H1 (cell line): ENCODE measurements around the gene DENND1A. TPM values are rescaled to one million over a fixed set of nuclear protein-coding genes. Genes with fewer than 3 reads are reported as not detected.

Experiments
- CTCF ChIA-PET: fragments of 300-600 bp; sonication (Branson Sonifier 250); formaldehyde crosslinking; loops from one replicate; lab custom pipeline; 2021; ENCODE audit not compliant: partially characterized antibody; lab: Charles Lee
- POLR2A ChIA-PET: fragments of 300-600 bp; sonication (Branson Sonifier 250); formaldehyde crosslinking; loops from one replicate; lab custom pipeline; 2021; ENCODE audit warnings: inconsistent platforms; ENCODE audit not compliant: partially characterized antibody; lab: Charles Lee
- DNase-seq, 2 experiments: peaks; one replicate each; pipeline versions ENCODE4 v3.0.0 to v3.0.0-alpha.2; 2010 to 2022; ENCODE audit warnings: low spot score in 2 of 2, low read depth in 1 of 2, mixed read lengths in 1 of 2
- FAIRE-seq: peaks from 2 replicates; lab custom pipeline; 2011; peaks lifted over from hg19 to GRCh38; lab: Jason Lieb, UNC
- H2AFZ ChIP-seq: 2 replicates; pipeline ENCODE4 v1.8.1; 2012; ENCODE audit warnings: low read length, inconsistent platforms
- H2AK5ac ChIP-seq: 2 replicates; pipeline ENCODE4 v1.6.1; 2013; ENCODE audit warnings: low read depth, low read length
- H2BK120ac ChIP-seq: replicated peaks from 2 replicates; pipeline ENCODE3; 2013; ENCODE audit warnings: low read depth, low read length, inconsistent platforms
- H2BK12ac ChIP-seq: 2 replicates; pipeline ENCODE4 v1.6.1; 2013; ENCODE audit warnings: low read depth, low read length
- H2BK15ac ChIP-seq: 2 replicates; pipeline ENCODE4 v1.6.1; 2013; ENCODE audit warnings: low read length
- H2BK20ac ChIP-seq: 2 replicates; pipeline ENCODE4 v1.6.1; 2013; ENCODE audit warnings: low read length
- H2BK5ac ChIP-seq: 2 replicates; pipeline ENCODE4 v1.6.1; 2013; ENCODE audit warnings: low read depth, low read length
- H3K14ac ChIP-seq: 2 replicates; pipeline ENCODE4 v1.6.1; 2013; ENCODE audit warnings: inconsistent platforms; ENCODE audit not compliant: insufficient read length
- H3K18ac ChIP-seq: 2 replicates; pipeline ENCODE4 v1.6.1; 2013; ENCODE audit warnings: low read length; ENCODE audit errors: extremely low read depth
- H3K23ac ChIP-seq: 2 replicates; pipeline ENCODE4 v1.6.1; 2013; ENCODE audit warnings: inconsistent platforms; ENCODE audit not compliant: insufficient read length
- H3K23me2 ChIP-seq: 2 replicates; pipeline ENCODE4 v1.6.1; 2013; ENCODE audit warnings: low read depth, low read length
- H3K27ac ChIP-seq: 2 replicates; pipeline ENCODE4 v1.6.1; 2011; ENCODE audit warnings: low read depth, low read length, inconsistent platforms
- H3K27me3 ChIP-seq, 4 experiments: replicated peaks in 1 of 4; 1 replicate in 1 of 4; 2 replicates in 3 of 4; pipeline versions ENCODE4 v1.6.1 to v1.8.1; 2011 to 2013; ENCODE audit warnings: low read length in 3 of 4, mild to moderate bottlenecking in 3 of 4, inconsistent platforms in 2 of 4, mixed read lengths in 2 of 4, moderate library complexity in 1 of 4; ENCODE audit not compliant: control insufficient read depth in 3 of 4, insufficient read depth in 3 of 4; ENCODE audit errors: extremely low read depth in 1 of 4
- H3K36me3 ChIP-seq, 4 experiments: 2 replicates each; pipeline versions ENCODE4 v1.6.1 to v1.8.1; 2011 to 2013; ENCODE audit warnings: mild to moderate bottlenecking in 4 of 4, low read length in 3 of 4, moderate library complexity in 2 of 4, control low read depth in 1 of 4, inconsistent platforms in 1 of 4; ENCODE audit not compliant: insufficient read depth in 4 of 4, control insufficient read depth in 2 of 4
- H3K4ac ChIP-seq: replicated peaks from 2 replicates; pipeline ENCODE3; 2013; ENCODE audit warnings: low read length, low read depth, mixed read lengths, inconsistent platforms; ENCODE audit not compliant: insufficient read length
- H3K4me1 ChIP-seq, 4 experiments: replicated peaks in 1 of 4; 1 replicate in 1 of 4; 2 replicates in 3 of 4; pipeline versions ENCODE4 v1.6.1 to v1.8.1; 2011 to 2013; ENCODE audit warnings: low read length in 3 of 4, inconsistent platforms in 2 of 4, mixed read lengths in 1 of 4; ENCODE audit not compliant: insufficient read depth in 4 of 4, control insufficient read depth in 3 of 4
- H3K4me2 ChIP-seq, 2 experiments: 2 replicates each; pipeline versions ENCODE4 v1.6.1 to v1.8.1; 2011 to 2013; ENCODE audit warnings: low read depth in 2 of 2, low read length in 2 of 2, control low read depth in 1 of 2, inconsistent platforms in 1 of 2, mild to moderate bottlenecking in 1 of 2; ENCODE audit not compliant: insufficient read depth in 1 of 2
- H3K4me3 ChIP-seq, 4 experiments: fragments of 200-600, 300-600 bp in 1 of 4; sonication (generic), shearing (Covaris generic), sonication (Bioruptor Twin) in 1 of 4; 2 replicates each; pipeline versions ENCODE4 v1.5.1 to v1.8.1; 2011 to 2016; ENCODE audit warnings: low read length in 4 of 4, low read depth in 3 of 4, control low read depth in 2 of 4, inconsistent platforms in 2 of 4, mild to moderate bottlenecking in 2 of 4, mixed read lengths in 1 of 4, moderate library complexity in 1 of 4; ENCODE audit not compliant: insufficient read depth in 2 of 4; ENCODE audit errors: extremely low read depth in 1 of 4
- H3K56ac ChIP-seq: replicated peaks from 2 replicates; pipeline ENCODE3; 2013; ENCODE audit warnings: low read depth, mild to moderate bottlenecking, mixed read lengths, low read length, inconsistent platforms; ENCODE audit not compliant: insufficient read length
- H3K79me1 ChIP-seq: 2 replicates; pipeline ENCODE4 v1.6.1; 2013; ENCODE audit warnings: low read depth, low read length, control low read depth
- H3K79me2 ChIP-seq, 2 experiments: 2 replicates each; pipeline versions ENCODE4 v1.6.1 to v1.8.1; 2012 to 2013; ENCODE audit warnings: low read length in 2 of 2, mild to moderate bottlenecking in 2 of 2, inconsistent platforms in 1 of 2; ENCODE audit not compliant: insufficient read depth in 2 of 2, control insufficient read depth in 1 of 2
- H3K9ac ChIP-seq, 4 experiments: replicated peaks in 1 of 4; 1 replicate in 1 of 4; 2 replicates in 3 of 4; pipeline versions ENCODE4 v1.6.1 to v1.8.1; 2011 to 2013; ENCODE audit warnings: low read depth in 3 of 4, low read length in 3 of 4, control low read depth in 2 of 4, mild to moderate bottlenecking in 2 of 4, moderate library complexity in 2 of 4, inconsistent platforms in 1 of 4; ENCODE audit errors: extremely low read depth in 1 of 4
- H3K9me3 ChIP-seq, 2 experiments: 2 replicates each; pipeline versions ENCODE4 v1.6.1 to v1.8.1; 2012 to 2013; ENCODE audit warnings: mild to moderate bottlenecking in 2 of 2, moderate library complexity in 2 of 2, control low read depth in 1 of 2, inconsistent platforms in 1 of 2, low read depth in 1 of 2, low read length in 1 of 2, mixed read lengths in 1 of 2; ENCODE audit not compliant: insufficient read depth in 2 of 2
- H4K20me1 ChIP-seq, 2 experiments: replicated peaks in 1 of 2; 2 replicates each; pipeline versions ENCODE3 to v1.8.1; 2011 to 2013; ENCODE audit warnings: inconsistent platforms in 2 of 2, low read length in 2 of 2, mild to moderate bottlenecking in 1 of 2; ENCODE audit not compliant: insufficient read depth in 2 of 2, control insufficient read depth in 1 of 2
- H4K5ac ChIP-seq: 2 replicates; pipeline ENCODE4 v1.6.1; 2013; ENCODE audit warnings: low read length, low read depth, mixed read lengths, inconsistent platforms; ENCODE audit not compliant: insufficient read length
- H4K8ac ChIP-seq: 2 replicates; pipeline ENCODE4 v1.8.0; 2013; ENCODE audit warnings: mild to moderate bottlenecking, moderate library complexity, low read length, inconsistent platforms; ENCODE audit not compliant: insufficient read depth; ENCODE audit errors: extremely low read depth
- H4K91ac ChIP-seq: replicated peaks from 2 replicates; pipeline ENCODE3; 2013; ENCODE audit warnings: low read length, mixed read lengths, inconsistent platforms; ENCODE audit not compliant: insufficient read length
- CHD2 ChIP-seq: IDR thresholded peaks from 2 replicates; pipeline ENCODE4 v1.6.1; 2012; ENCODE audit warnings: low read length, improper control_type of control experiment
- EGR1 ChIP-seq: IDR thresholded peaks from 2 replicates; pipeline ENCODE4 v1.6.1; 2011; ENCODE audit warnings: low read depth, low read length, borderline replicate concordance
- JUND ChIP-seq: IDR thresholded peaks from 2 replicates; pipeline ENCODE4 v1.6.1; 2011; ENCODE audit warnings: mild to moderate bottlenecking, improper control_type of control experiment, low read length
- KDM1A ChIP-seq: fragments of 200-600, 300-600 bp; sonication (generic); IDR thresholded peaks from 2 replicates; pipeline ENCODE4 v1.7.1; 2016; ENCODE audit warnings: mild to moderate bottlenecking, low read length, borderline replicate concordance
- PHF8 ChIP-seq: fragments of 200-600 bp; sonication (generic); conservative IDR thresholded peaks from 2 replicates; pipeline ENCODE4 v1.7.1; 2012; ENCODE audit warnings: low read depth, mild to moderate bottlenecking, inconsistent platforms, low read length, moderate library complexity
- POLR2A ChIP-seq, 2 experiments: IDR thresholded peaks; 1 replicate in 1 of 2; 2 replicates in 1 of 2; pipeline ENCODE4 v1.6.1; 2011; ENCODE audit warnings: low read depth in 2 of 2, low read length in 2 of 2, mild to moderate bottlenecking in 2 of 2; ENCODE audit errors: control extremely low read depth in 1 of 2
- TAF7 ChIP-seq: optimal IDR thresholded peaks from 2 replicates; pipeline ENCODE3; 2011; ENCODE audit warnings: low read depth, mild to moderate bottlenecking, inconsistent platforms, low read length, moderate library complexity, borderline replicate concordance
- TBP ChIP-seq: IDR thresholded peaks from 2 replicates; pipeline ENCODE4 v1.6.1; 2011; ENCODE audit warnings: low read depth, low read length, improper control_type of control experiment
- TCF12 ChIP-seq: IDR thresholded peaks from 2 replicates; pipeline ENCODE4 v1.6.1; 2011; ENCODE audit warnings: low read depth, mild to moderate bottlenecking, low read length
- TEAD4 ChIP-seq: IDR thresholded peaks from 2 replicates; pipeline ENCODE4 v1.6.1; 2012; ENCODE audit warnings: low read depth, low read length, inconsistent platforms, mixed read lengths
- USF2 ChIP-seq: IDR thresholded peaks from 2 replicates; pipeline ENCODE4 v1.6.1; 2011; ENCODE audit warnings: low read length, improper control_type of control experiment
- polyA plus RNA-seq, 7 experiments: library from polyadenylated mRNA; depleted of rRNA in 3 of 7; stranded (reverse) in 5 of 7; unstranded in 2 of 7; fragments of >200 nt in 5 of 7; fragments of 200-250 nt in 2 of 7; gene quantifications; 1 replicate in 5 of 7; 2 replicates in 1 of 7; 4 replicates in 1 of 7; pipeline versions ENCODE4 v1.2.1 to v1.2.3, GENCODE V29; 2011 to 2013; ENCODE audit warnings: missing spikeins in 2 of 7, mixed read lengths in 2 of 7
- total RNA-seq: library from RNA; stranded (reverse); fragmentation: NEBNext Ultra II Directional; extraction: Animal tissue kit (Norgen Biotek cat#: 25700); gene quantifications from 2 replicates; pipeline ENCODE4 v1.2.1, GENCODE V29; 2021
- TF ChIP-seq, protein P1 (sequence below): IDR thresholded peaks from 2 replicates; pipeline ENCODE4 v1.6.1; 2011; ENCODE audit warnings: low read depth, mild to moderate bottlenecking, low read length; ENCODE audit not compliant: insufficient read depth

DENND1A gene
- total and polyA plus RNA-seq, 2 of the 8 experiments (the other 6 are each of a cell fraction or from before 2014, with no cell fraction given) = 24.1 to 26.4 TPM

DNA sequence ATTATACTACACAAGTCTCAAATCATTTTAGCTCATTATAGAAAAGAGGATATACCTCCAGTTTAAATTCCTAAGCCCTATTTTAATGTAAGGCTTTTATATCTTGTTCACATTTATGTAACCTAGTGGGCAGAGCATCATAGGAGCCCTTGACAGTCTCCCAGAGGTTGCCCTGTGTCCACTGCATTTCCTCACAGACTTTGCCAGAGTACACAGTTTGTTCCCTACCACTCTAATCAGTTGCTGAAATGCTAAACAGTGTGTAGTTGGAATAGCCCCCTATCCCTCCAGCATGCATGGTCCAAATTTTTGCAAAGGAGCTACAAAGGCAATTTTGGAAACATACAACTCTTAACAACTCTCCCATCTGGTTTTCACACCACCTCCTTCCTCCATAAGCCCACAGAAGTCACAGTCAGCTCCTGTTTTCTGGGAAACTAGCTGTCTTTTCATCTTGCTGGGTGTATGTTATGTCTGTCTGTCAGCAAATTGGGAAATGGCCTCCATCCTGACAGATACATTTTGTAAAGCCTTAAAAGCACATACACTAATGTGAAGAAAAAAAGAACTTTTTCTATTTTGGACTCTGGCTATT is 212.2 kb downstream of the DENND1A start:
- Histone ChIP-seq H3K56ac (no peak overlapping the region), H3K27me3 (no peaks in the 10 kb centered on the region), H3K4me3 (no peak overlapping the region), H3K4ac (no peak overlapping the region), H2AK5ac (no peak overlapping the region), H4K5ac (no peak overlapping the region), H3K79me1 (no peaks in the 10 kb centered on the region), H2BK120ac (no peak overlapping the region), H4K20me1 (no peaks in the 10 kb centered on the region), H3K23me2 (no peaks in the 10 kb centered on the region), H2BK20ac (no peak overlapping the region), H4K91ac (no peak overlapping the region), H2BK12ac (no peak overlapping the region), H2AFZ (no peak overlapping the region), H3K9me3 (peaks cover 8 to 11% of the 10 kb centered on the region in 2 experiments), H3K18ac (no peak overlapping the region), H3K9ac (no peak overlapping the region), H3K4me2 (no peak overlapping the region), H3K4me1 (no peaks in the 10 kb centered on the region), H3K79me2 (no peaks in the 10 kb centered on the region; a peak in 2 of 4 replicates), H2BK5ac (no peak overlapping the region), H3K36me3 (peaks cover 0 to 6% (median 0%) of the 10 kb centered on the region in 4 experiments; a peak in 2 of 8 replicates), H3K14ac (no peak overlapping the region), H4K8ac (no peak overlapping the region), H3K23ac (no peak overlapping the region), H2BK15ac (no peak overlapping the region), H3K27ac (no peak overlapping the region)
- no peak for FAIRE-seq
- ChIA-PET CTCF (no interaction called here), POLR2A (interaction anchor here (0.9 kb wide), 1 partner anchor 11 kb away, joined by 3 read pairs; no protein-coding TSS in a partner anchor)
- TF ChIP-seq USF2 (no peak), PHF8 (no peak), POLR2A (IDR thresholded peaks at IDR 0.05; ENCODE audit: control extremely low read depth in 1 of 2, low read depth in 2 of 2, low read length in 2 of 2) (no peak), TAF7 (no peak), TBP (no peak), TEAD4 (no peak), CHD2 (no peak), TCF12 (no peak), JUND (no peak), KDM1A (no peak), EGR1 (no peak)
- TF ChIP-seq, protein P1, sequence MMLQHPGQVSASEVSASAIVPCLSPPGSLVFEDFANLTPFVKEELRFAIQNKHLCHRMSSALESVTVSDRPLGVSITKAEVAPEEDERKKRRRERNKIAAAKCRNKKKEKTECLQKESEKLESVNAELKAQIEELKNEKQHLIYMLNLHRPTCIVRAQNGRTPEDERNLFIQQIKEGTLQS = no peak
- no peak for DNase-seq
